Urinary bladder (tissue), 4 donors: ENCODE results near the gene CYSRT1. TPM values are rescaled to one million over a fixed set of nuclear protein-coding genes. Genes with fewer than 3 reads are reported as not detected.
"Not testable (repeated sequence)": the region's sequence is repeated elsewhere in the genome, so short reads cannot be mapped to it uniquely, and the experiment has no call there.

Source experiments
- DNase-seq: peaks from one replicate; pipeline ENCODE4 v3.0.0-alpha.2; 2015; ENCODE audit errors: extremely low spot score
- H3K27ac ChIP-seq: one replicate; pipeline ENCODE4 v1.5.1; 2013; ENCODE audit warnings: low read depth, mild to moderate bottlenecking, moderate library complexity
- H3K36me3 ChIP-seq: one replicate; pipeline ENCODE4 v1.6.1; 2013; ENCODE audit warnings: mild to moderate bottlenecking, moderate library complexity; ENCODE audit not compliant: insufficient read depth
- H3K4me1 ChIP-seq: one replicate; pipeline ENCODE4 v1.6.1; 2013; ENCODE audit warnings: mild to moderate bottlenecking, moderate library complexity; ENCODE audit not compliant: insufficient read depth
- H3K4me3 ChIP-seq: one replicate; pipeline ENCODE4 v1.5.1; 2013; ENCODE audit warnings: low read depth, low read length
- WGBS: extraction: QIAGEN DNeasy Blood & Tissue Kit; methylation state at CpG from one replicate; pipeline ENCODE4 v1.1.7; 2013; 5-methylcytosine and 5-hydroxymethylcytosine counted together
- polyA plus RNA-seq: library from polyadenylated mRNA; stranded (reverse); fragments of 200-250 nt; gene quantifications from one replicate; pipeline ENCODE4 v1.2.3, GENCODE V29; 2013
- total RNA-seq: library from RNA; depleted of rRNA; stranded (reverse); fragments of >200 nt; gene quantifications from one replicate; pipeline ENCODE4 v1.2.3, GENCODE V29; 2014
- donor health status: healthy with polysubstance abuse.
- donor health status: healthy.

Gene CYSRT1
- total and polyA plus RNA-seq, 2 donors, result 0.42 to 0.71 TPM

- no peaks in the 10 kb centered on the region for H3K4me1 ChIP-seq
- WGBS, result 62% methylated on average over 6 of the region's 6 CpGs
- no peak for DNase-seq
Measured at GRCh38 chr9:137247916-137248175, 22.9 kb downstream of the CYSRT1 start.

GRCh38 chr9:137250329-137251193 is 25.6 kb downstream of the CYSRT1 start:
- no peak for DNase-seq
- 60% methylated on average over 18 of the region's 18 CpGs for WGBS
- Histone ChIP-seq H3K4me1 (no peaks in the 10 kb centered on the region), H3K4me3 (no peak overlapping the region), H3K36me3 (no peaks in the 10 kb centered on the region), H3K27ac (no peak overlapping the region)

More at GRCh38 chr9:137247916-137248175, 22.9 kb downstream of the CYSRT1 start:
- no peaks in the 10 kb centered on the region for H3K36me3 ChIP-seq
- H3K4me3 ChIP-seq, result no peak overlapping the region
- H3K27ac ChIP-seq, result no peak overlapping the region

- H3K36me3 ChIP-seq, result no peaks in the 10 kb centered on the region
- H3K4me1 ChIP-seq, result no peaks in the 10 kb centered on the region
- H3K27ac ChIP-seq, result no peak within 1 kb of the TSS
- DNase-seq, result no peak
- no peak within 1 kb of the TSS for H3K4me3 ChIP-seq
- WGBS, result 65% methylated on average over 4 of the region's 4 CpGs
Measured at GRCh38 chr9:137251194-137251461, 26.2 kb downstream of the CYSRT1 start, which contains the start of gene STPG3. TSS of gene STPG3 (plus strand) at chr9:137251286. CDS start at chr9:137251287, 1 bp downstream.

GRCh38 chr9:137251490-137252268 is 26.7 kb downstream of the CYSRT1 start:
- no peaks in the 10 kb centered on the region for H3K36me3 ChIP-seq
- no peak overlapping the region for H3K27ac ChIP-seq
- 84% methylated on average over 22 of the region's 22 CpGs for WGBS
- H3K4me3 ChIP-seq, result no peak overlapping the region
- no peaks in the 10 kb centered on the region for H3K4me1 ChIP-seq
- DNase-seq, result no peak

GRCh38 chr9:137252555-137253506 is 27.9 kb downstream of the CYSRT1 start:
- no peak for DNase-seq
- H3K4me3 ChIP-seq, result no peak overlapping the region
- no peaks in the 10 kb centered on the region for H3K4me1 ChIP-seq
- WGBS, result 84% methylated on average over 35 of the region's 35 CpGs
- H3K27ac ChIP-seq, result no peak overlapping the region
- no peaks in the 10 kb centered on the region for H3K36me3 ChIP-seq

- Histone ChIP-seq H3K4me1 (no peaks in the 10 kb centered on the region), H3K4me3 (peak overlapping the region; percentile 98), H3K36me3 (no peaks in the 10 kb centered on the region), H3K27ac (no peak overlapping the region)
- 62% methylated on average over 21 of the region's 21 CpGs for WGBS
- no peak for DNase-seq
Measured at GRCh38 chr9:137253717-137254623, 29.0 kb downstream of the CYSRT1 start.

- H3K4me3 ChIP-seq, result peak within 1 kb of the TSS; percentile 98
- no peaks in the 10 kb centered on the region for H3K4me1 ChIP-seq
- H3K27ac ChIP-seq, result peak within 1 kb of the TSS; percentile 70
- DNase-seq, result peak; percentile 63
- H3K36me3 ChIP-seq, result no peaks in the 10 kb centered on the region
- under 1% methylated on average over 105 of the region's 105 CpGs for WGBS
Measured at GRCh38 chr9:137254624-137255447, 29.9 kb downstream of the CYSRT1 start, which contains the start of gene NELFB. TSS of gene NELFB (plus strand) at chr9:137255327.

- no peaks in the 10 kb centered on the region for H3K4me1 ChIP-seq
- WGBS, result 2% methylated on average over 51 of the region's 51 CpGs
- no peaks in the 10 kb centered on the region for H3K36me3 ChIP-seq
- H3K4me3 ChIP-seq, result peak overlapping the region; percentile 98
- peak overlapping the region; percentile 70 for H3K27ac ChIP-seq
- DNase-seq, result no peak
Measured at GRCh38 chr9:137255448-137256114, 30.6 kb downstream of the CYSRT1 start.

- no peaks in the 10 kb centered on the region for H3K36me3 ChIP-seq
- no peak for DNase-seq
- H3K27ac ChIP-seq, result no peak overlapping the region
- H3K4me3 ChIP-seq, result peak overlapping the region; percentile 98
- WGBS, result 84% methylated on average over 15 of the region's 15 CpGs
- H3K4me1 ChIP-seq, result no peaks in the 10 kb centered on the region
Measured at GRCh38 chr9:137256362-137256761, 31.4 kb downstream of the CYSRT1 start.

GRCh38 chr9:137256856-137257255 is 31.9 kb downstream of the CYSRT1 start:
- H3K36me3 ChIP-seq, result no peaks in the 10 kb centered on the region
- H3K27ac ChIP-seq, result no peak overlapping the region
- no peak for DNase-seq
- H3K4me3 ChIP-seq, result no peak overlapping the region
- H3K4me1 ChIP-seq, result no peaks in the 10 kb centered on the region
- 95% methylated on average over 15 of the region's 15 CpGs for WGBS

- H3K4me1 ChIP-seq, H3K27ac ChIP-seq, DNase-seq, H3K36me3 ChIP-seq, H3K4me3 ChIP-seq: not testable (repeated sequence)
- WGBS, result 39% methylated on average over 15 of the region's 15 CpGs
Measured at GRCh38 chr9:137262173-137262908, 37.4 kb downstream of the CYSRT1 start.
